ENCODE measurements around the gene KCNAB2. TPM values are rescaled to one million over a fixed set of nuclear protein-coding genes. Genes with fewer than 3 reads are reported as not detected.

The KCNAB2 gene
- total RNA-seq, 2 experiments from 2014 or later, result 192 to 200 TPM

DNA sequence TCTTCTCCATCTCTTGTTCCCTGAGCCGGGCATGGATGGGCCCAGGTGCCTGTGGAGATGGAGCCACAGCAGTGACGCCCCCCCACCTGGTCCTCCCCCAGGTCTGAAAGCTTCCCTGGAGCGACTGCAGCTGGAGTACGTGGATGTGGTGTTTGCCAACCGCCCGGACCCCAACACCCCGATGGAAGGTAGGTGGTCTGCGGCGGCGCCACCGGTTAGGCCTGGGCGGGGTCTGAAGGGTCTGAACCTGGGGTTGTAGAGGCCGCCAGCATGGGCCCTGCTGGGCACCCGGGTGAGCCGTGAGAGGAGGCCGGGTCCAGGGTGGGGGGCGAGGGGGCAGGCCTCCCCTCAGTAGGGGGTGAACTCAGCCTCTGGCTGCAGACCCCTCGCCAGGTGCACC is 44.6 kb downstream of the KCNAB2 start:
- CTCF ChIA-PET, result no interaction called here
- POLR2A ChIA-PET, result no interaction called here

DNA sequence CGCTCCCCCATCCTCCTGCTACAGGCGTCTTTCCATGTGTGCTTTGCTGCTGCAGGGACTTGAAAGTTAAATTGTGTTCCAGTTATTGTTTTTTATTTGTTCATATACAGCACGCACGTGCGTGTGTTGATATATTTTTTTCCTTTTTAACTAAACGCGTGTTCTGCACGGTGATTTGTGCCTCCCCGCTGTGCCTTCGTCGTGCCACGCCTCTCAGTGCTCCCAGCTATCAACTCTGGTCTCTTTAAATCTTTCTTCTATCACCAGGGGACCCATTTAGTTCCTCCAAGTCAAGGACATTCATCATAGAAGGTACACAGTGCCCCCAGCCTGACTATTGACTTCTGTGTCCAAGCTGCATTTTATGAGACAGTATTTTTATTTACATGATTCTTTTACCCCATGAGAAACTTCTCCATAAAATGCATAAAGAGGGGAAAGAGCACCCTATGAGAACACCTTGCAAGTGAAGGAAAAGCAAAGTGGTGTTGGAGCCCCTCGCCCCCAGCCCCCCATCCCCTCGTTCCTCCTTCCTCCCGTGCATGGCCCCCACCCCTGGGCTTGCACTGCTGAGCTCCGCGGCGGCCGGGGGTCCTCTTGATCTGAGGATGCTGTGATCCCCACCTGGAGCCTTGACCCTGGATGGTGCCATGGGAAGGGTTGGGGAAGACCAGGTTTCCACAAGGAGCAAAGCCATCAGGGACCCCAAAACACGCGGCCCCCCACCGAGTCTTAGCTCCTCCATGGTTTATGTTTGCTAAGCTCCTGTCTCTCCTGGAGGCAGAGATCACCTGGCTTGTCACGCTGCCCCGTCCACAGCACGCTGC is 45.5 kb downstream of the KCNAB2 start:
- POLR2A ChIA-PET, result no interaction called here
- CTCF ChIA-PET, result no interaction called here

DNA sequence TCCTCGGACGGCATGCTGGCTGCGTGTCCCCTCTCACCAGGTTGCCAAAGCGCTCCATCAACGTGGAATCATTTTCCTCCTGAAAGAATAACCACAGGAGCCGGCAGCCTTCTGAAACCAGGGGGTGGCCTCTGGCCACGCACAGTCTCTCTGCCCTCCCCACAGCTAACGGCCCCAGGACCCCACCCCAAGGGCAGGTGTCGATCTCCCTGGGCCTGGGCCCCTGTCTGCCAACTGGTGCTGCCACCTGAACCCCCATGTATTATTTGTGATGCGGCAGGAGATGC is 46.1 kb downstream of the KCNAB2 start:
- CTCF ChIA-PET, result no interaction called here

DNA sequence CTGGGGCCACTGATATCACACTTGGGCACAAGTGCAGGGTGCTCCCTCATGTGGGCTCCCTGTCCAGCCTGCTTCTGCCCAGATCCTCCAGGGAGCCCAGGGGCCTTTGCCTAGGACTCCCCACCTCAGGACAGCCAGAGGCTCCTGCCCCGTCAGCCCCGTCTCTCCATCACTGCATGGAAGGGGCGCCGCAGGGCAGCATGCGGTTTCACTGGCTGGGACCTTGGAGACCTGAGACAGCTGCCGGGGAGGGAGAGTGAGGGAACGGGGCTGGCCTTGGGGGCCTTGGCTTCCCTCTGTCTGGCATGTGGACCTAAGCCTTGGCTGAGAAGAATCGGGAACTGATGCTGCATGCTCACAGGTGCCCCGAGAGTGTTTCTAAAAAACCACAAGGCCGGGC is 46.5 kb downstream of the KCNAB2 start:
- POLR2A ChIA-PET, result no interaction called here
- CTCF ChIA-PET, result no interaction called here

More for the DNA sequence above, 46.1 kb downstream of the KCNAB2 start:
- POLR2A ChIA-PET, result no interaction called here

DNA sequence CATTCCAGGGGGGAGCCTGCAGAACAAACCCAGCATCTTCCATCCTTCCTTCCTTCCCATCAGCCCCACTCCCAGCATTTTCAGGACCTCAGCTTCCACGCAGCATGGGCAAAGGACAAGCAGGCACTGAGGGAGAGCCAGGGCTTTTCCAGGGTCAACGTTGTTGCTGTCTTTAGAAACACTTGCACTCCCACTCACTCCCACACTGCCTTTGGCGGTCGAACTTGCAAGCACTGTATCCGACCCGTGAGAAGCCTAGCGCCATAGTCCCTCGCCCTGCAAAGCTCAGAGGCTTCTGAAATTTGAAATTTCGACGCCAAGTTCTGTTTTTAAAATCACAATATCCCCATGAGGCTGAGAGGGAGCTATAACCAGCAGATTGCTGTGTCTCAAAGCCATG is 47.4 kb downstream of the KCNAB2 start:
- POLR2A ChIA-PET, result no interaction called here

DNA sequence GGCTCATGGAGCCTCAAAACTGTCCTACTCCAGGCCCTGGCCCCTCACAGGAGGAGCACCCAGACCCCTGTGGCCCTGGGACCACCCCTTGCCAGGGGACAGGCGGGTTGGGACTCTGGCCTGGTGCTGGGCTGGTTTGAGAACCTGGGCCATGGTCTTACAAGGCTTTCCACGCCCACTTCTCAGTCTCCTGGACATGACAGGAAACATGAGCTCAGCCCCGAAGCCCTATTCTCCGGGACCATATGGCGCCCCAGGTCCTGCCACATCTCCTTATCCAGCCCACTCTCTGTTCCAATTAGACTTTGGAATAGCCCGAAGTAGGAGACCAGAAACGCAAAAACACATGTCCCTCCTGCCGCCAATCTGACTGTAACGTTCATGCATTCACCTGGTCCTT is 47.9 kb downstream of the KCNAB2 start:
- CTCF ChIA-PET, result no interaction called here
- POLR2A ChIA-PET, result no interaction called here

More for the DNA sequence above, 47.4 kb downstream of the KCNAB2 start:
- CTCF ChIA-PET, result no interaction called here

DNA sequence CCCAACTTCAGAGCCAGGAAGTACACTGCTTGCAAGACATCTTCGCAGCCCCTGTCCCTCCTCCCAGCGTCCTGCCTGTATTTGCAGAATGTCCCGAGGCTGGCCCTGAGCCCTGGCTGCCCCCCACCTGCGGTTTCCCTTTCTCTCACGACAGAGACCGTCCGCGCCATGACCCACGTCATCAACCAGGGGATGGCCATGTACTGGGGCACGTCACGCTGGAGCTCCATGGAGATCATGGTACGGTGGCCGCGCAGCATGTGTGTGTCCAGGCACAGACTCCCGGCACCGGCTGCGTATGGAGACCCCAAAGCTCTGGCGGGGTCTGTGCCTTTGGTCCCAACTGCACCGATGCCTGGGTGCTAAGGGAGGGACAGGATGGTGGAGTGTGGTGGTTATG is 48.6 kb downstream of the KCNAB2 start:
- ChIA-PET CTCF (no interaction called here), POLR2A (no interaction called here)

DNA sequence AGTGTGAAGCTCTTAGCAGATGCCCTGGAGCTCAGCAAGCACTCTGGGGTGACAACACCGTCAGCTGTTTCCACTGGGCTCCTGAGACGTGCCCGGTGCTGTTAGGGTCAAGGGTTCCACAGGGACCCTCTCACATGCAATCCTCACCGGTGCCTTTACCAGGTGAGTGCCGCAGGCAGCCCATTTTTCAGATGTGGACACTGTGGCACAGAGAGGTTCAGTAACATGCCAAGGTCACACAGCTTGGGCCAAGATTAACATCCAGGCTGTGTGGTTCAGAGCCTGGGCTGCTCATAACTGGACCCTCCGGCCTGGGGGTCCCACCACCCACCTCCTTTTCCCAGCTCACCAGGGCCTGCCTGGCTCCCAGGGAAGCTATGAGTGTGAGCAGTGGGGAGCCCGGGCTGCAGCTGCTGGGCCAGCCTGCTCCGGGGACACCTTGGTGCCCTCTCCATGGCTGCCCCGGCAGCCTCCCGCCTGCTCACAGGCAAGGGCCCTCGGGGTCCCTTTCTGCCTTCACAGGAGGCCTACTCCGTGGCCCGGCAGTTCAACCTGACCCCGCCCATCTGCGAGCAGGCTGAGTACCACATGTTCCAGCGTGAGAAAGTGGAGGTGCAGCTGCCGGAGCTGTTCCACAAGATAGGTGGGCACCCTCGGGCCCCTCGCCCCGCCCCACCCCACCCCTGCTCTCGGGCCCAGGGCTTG is 49.3 kb downstream of the KCNAB2 start:
- POLR2A ChIA-PET, result no interaction called here
- CTCF ChIA-PET, result no interaction called here

DNA sequence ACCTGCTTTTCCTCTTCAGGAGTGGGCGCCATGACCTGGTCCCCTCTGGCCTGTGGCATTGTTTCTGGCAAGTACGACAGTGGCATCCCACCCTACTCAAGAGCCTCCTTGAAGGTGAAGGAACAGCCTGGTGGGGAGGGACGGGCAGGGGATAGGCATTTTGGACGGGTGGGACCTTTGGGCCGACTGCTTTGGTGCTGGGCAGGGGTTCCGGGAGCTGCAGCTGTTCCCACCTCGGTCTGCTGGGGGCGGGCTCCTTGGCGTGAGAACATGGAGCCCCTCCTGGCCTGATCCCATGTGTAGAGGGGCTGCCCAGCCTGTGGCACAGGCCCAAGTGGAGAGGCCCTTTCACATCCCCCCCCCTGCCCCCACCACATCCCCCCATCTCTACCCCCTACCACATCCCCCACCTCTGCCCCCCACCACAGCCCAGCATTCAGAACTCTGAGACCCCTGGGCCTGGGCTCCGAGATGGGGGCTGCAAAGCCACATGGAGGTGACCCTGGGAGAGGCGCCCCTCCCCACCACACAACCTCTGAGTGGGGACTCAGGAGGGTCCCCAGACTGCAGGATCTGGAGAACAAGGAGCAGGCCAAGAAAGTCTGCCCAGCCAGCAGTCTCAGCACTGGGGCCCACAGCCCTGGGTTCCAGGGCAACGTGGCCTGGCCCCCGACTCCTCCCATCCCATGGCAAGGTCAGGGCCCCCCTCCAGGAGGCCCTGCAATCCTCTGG is 50.0 kb downstream of the KCNAB2 start:
- ChIA-PET POLR2A (no interaction called here), CTCF (no interaction called here)

DNA sequence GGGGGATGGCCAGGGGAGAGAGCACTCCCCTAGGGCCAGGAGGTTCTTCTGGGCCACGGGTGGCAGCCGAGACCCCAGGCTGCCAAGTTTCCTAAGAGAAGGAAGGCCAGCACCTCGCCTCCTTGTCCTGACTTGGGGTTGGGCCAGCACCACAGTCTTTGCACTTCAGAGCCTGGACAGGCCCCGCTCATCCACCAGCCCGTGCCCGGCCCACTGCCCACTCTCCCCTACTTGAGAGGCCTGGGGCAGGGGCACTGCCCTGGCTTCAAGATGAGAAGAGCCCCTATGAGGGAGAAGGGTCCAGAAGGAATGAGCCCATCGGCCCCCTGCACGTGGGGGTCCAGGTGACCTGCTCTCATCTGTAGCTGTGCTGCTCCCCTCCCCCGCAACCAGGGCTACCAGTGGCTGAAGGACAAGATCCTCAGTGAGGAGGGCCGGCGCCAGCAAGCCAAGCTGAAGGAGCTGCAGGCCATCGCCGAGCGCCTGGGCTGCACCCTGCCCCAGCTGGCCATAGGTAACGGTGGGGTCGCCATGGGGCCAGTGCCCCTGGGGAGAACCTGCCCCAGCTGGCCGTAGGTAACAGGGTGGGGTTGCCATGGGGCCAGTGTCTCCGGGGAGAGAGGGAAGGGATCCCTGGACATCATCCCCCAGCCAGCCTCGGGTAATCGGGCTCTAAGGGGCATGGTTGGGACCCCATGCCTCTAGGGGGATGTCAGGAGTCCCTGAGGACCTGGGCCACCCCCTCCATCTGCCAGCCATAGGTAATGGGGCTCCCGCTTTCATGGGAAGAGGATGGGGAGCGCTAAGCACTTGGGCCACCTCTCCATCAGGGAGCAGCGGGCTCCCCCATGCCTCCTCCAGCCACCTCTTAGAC is 50.8 kb downstream of the KCNAB2 start:
- ChIA-PET POLR2A (no interaction called here), CTCF (no interaction called here)

DNA sequence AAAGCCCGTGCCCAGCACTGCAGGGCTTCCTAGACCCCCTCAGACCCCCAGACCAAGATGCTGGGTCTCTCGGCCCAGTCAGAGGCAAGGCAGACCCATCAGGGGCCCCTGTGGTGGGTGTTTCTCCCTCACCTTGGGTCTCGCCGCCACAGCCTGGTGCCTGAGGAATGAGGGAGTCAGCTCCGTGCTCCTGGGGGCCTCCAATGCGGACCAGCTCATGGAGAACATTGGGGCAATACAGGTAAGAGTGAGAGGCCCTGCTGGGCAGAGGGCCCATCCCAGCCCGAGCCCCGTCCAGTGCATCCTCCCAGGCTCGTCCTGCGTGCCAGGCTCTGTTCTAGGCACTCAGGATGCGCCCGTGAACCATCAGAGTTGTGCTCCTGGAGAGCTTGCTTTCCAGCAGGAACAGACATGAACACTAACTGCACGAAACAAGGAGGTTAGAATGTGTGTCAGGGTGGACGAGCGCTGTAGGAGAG is 51.5 kb downstream of the KCNAB2 start:
- ChIA-PET CTCF (no interaction called here), POLR2A (no interaction called here)

DNA sequence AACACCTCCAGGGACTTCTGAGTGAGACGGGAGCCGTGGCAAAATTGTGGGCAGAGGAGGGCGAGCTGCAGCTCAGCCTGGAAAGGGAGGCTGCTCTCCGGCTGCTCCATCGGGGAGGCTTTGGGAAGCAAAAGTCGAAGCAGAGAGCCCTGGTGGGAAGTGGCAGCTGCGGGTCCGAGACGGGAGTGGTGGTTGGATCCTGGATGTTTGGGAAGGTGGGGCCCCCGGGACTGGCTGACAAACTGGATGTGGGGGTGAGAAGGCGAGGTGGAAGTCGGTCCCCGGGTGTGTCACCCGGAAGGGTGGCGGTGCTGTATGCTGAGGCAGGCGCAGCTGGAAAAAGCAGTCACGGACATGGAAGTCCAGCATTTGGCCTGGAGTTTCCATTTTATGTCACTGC is 52.1 kb downstream of the KCNAB2 start:
- CTCF ChIA-PET, result no interaction called here
- POLR2A ChIA-PET, result no interaction called here

DNA sequence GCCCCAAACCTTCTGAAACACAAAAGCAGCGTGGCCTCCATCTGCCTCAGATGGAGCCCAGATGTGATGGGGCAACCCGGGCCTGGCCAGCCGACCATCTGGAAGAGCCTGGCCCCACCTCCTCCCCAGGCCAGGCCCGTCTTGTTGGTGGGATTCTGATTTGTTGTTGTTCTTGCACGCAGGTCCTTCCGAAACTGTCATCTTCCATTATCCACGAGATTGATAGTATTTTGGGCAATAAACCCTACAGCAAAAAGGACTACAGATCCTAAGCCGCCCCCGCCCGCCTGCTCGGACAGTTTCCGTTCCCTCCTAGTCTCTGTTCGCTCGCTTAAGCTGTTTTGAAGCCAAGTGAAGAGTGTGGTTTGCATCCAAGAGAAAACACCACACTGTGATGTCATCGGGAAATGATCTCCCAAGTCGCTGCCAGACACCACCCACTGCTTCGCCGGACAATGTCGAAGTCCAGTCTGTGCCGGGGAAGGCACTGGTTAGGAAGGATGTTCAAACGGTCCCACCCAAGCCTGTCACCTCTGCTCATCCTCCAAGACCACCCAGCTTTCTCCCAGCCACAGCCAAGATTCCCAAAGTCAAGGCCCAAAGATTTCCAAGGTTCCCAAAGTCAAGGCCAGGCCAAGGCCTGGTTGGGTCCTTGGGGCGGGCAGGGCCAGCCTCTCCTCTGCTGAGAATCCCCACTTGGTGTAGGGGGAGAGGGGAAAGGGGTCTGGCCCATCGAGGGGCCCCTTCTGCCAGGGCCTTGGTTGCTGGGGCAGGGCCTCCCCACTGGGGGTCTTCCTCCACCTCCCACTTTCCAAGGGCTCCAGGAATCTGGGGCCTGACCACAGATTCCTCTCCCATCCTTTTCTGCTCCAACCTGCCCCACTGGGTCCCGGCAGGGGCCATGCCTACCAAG is 52.9 kb downstream of the KCNAB2 start:
- ChIA-PET POLR2A (no interaction called here), CTCF (no interaction called here)

DNA sequence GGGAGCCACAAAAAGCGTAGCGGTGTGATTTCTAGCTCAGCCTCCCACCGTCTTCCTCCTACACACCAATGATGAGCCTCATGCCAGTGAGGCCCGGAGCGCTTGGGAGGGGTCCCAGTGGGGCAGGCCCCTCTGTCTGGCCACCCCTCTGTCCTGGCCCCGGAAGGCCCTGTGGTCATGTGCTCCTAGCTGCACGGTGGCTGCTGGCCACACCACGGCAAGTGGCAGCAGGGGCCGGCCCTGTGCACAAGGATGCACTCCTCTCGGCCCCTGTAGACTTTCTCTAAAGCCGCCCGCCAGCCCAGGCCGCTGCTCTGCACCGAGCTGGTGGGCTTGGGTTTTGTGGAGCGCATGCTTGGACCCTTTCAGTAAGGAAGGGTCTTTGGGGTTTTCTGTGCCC is 53.6 kb downstream of the KCNAB2 start:
- ChIA-PET CTCF (no interaction called here), POLR2A (no interaction called here)

DNA sequence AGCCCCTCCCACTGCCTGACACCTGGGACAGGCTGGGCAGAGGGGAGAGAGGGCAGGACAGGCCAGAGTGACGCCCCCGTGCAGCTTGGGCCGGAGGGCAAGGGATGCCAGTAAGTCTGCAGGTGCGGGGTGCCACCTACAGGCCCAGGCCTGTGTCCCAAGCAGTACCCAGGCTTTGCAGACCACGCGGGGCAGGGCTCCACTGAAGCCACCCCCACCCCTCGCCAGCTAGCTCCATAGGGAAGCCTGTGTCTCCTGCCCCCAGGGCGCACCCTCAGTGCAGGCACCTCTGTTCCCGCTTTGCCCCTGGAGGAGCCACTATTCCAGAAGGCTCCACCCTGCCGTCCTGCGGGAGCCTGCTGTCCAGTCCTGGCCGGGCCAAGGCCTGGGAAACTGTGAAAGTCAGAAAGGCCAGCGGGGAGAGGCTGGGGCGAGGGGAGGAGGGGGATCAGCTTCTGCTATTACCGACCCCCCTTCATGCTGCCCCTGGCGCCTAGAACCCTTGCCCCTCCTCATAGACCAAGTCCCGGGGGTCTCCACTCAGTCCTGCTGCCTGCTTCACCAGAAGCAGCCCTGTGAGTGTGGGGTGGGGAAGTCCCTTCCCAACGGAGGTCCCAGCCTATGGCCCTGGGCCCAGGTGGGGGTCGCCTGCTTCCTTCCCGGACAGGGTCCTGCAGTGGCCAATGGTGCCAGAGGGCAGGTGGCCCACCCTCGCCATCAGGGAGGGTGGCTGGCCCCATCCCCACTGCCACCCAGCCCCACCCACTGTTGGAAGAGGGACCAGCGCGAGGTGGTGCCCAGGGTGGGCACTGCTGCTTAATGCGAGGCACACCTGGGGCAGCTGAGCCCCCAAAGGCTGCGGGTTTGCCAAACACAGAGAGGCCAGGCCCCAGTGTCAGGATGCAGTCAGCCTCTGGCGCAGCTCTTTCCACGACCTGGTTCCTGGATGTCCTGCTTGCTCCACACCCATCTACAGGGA is 54.4 kb downstream of the KCNAB2 start:
- CTCF ChIA-PET, result no interaction called here
- POLR2A ChIA-PET, result no interaction called here

DNA sequence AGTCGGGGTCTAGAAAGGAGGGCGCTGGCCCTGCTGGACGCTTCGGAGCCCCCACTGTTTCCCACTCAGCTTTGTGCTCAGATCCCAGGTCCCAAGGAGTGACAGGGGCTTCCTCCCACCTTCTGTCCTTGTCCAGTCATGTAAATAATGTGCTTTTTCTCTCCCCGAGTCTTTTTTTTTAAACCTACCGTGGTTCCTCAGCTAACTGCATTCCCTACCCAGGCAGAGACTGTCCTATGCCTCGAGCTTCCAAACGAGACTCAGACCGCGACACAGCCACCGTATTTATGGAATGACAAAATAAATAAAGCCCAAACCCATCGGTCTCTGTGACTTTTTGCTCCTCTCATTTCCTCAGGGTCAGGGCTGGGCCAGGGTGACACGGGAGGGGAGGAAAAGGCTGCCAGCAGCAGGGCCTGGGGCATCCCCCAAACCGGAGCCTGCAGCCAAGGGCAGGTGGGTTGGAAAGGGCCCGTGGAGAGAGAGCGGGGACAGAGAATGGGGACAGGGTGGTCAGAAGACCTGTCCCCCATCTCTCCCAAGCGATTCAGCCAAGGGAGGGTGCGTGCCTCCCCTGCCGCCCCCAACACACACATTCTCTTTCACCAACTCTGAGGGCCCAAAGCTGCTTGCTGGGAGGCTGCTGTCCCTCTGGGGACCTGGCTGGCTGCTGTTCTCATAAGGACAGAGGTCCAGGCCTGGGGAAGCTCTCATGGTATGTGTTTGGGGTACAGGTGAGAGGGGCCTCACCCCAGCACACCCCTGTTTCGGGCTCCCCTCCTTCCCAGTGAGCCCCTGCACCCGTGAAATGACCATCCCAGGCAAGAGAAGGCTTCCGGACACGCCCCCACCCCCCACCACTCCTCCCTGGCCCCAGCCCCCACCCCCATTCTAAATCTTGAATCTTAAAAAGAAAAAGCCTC is 55.4 kb downstream of the KCNAB2 start:
- POLR2A ChIA-PET, result no interaction called here
- CTCF ChIA-PET, result no interaction called here

Measured in activated CD8-positive, alpha-beta memory T cell treated with anti-CD3 and anti-CD28 coated beads for 36 hours (primary cell).